ENCODE results near the gene TSC22D4.
"Not testable (repeated sequence)": the region's sequence is repeated elsewhere in the genome, so short reads cannot be mapped to it uniquely, and the experiment has no call there.

The TSC22D4 gene

GRCh38 chr7:100465299-100465698 lies 13.7 kb downstream of the TSC22D4 start:
- TF ChIP-seq, protein P1, sequence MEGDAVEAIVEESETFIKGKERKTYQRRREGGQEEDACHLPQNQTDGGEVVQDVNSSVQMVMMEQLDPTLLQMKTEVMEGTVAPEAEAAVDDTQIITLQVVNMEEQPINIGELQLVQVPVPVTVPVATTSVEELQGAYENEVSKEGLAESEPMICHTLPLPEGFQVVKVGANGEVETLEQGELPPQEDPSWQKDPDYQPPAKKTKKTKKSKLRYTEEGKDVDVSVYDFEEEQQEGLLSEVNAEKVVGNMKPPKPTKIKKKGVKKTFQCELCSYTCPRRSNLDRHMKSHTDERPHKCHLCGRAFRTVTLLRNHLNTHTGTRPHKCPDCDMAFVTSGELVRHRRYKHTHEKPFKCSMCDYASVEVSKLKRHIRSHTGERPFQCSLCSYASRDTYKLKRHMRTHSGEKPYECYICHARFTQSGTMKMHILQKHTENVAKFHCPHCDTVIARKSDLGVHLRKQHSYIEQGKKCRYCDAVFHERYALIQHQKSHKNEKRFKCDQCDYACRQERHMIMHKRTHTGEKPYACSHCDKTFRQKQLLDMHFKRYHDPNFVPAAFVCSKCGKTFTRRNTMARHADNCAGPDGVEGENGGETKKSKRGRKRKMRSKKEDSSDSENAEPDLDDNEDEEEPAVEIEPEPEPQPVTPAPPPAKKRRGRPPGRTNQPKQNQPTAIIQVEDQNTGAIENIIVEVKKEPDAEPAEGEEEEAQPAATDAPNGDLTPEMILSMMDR (IDR thresholded peaks at IDR 0.05; ENCODE audit: low read depth, low read length, missing control alignments) = no peak
- no peak overlapping the region for H3K4me3 ChIP-seq (ENCODE audit: low read depth, low read length)
- in situ Hi-C loops (cut with HindIII; ENCODE audit: low sequenced_read_pairs) = no loop called here
- DNase-seq (ENCODE audit: low read depth) = no peak

GRCh38 chr7:100464791-100465190 lies 14.2 kb downstream of the TSC22D4 start:
- H3K4me3 ChIP-seq (ENCODE audit: low read depth, low read length) = no peak overlapping the region
- no peak for DNase-seq (ENCODE audit: low read depth)
- TF ChIP-seq, protein P1 (IDR thresholded peaks at IDR 0.05; ENCODE audit: low read depth, low read length, missing control alignments) = no peak
- in situ Hi-C loops (cut with HindIII; ENCODE audit: low sequenced_read_pairs) = no loop called here

DNA sequence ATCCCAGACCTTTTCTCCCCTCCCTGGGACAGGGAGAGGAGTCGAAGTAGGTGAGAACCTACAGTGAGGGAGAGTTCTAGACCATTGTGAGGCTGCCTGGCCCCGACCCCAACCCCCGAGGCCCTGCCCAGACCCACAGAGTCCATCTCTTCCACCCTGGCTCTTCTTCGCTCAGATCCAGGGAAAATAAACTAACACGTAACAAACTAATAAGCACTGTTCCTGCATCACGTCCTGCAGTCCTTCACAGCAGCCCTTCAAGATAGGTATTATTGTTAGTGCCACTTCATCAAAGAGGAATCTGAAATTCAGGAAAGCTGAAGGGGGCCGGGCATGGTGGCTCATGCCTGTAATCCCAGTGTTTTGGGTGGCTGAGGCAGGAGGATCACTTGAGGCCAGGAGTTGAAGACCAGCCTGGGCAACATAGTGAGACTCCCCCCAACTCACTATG lies 14.8 kb downstream of the TSC22D4 start, which contains the start of gene SPACDR:
Gene SPACDR, minus strand, starts transcription at position 51 of the 451 bp plus-strand sequence. CDS start 235 bp downstream, outside the sequence.
- no peak for DNase-seq (ENCODE audit: low read depth)
- TF ChIP-seq, protein P1 (IDR thresholded peaks at IDR 0.05; ENCODE audit: low read depth, low read length, missing control alignments) = no peak
- in situ Hi-C loops (cut with HindIII; ENCODE audit: low sequenced_read_pairs) = no loop called here
- H3K4me3 ChIP-seq (ENCODE audit: low read depth, low read length) = no peak within 1 kb of the TSS

DNA sequence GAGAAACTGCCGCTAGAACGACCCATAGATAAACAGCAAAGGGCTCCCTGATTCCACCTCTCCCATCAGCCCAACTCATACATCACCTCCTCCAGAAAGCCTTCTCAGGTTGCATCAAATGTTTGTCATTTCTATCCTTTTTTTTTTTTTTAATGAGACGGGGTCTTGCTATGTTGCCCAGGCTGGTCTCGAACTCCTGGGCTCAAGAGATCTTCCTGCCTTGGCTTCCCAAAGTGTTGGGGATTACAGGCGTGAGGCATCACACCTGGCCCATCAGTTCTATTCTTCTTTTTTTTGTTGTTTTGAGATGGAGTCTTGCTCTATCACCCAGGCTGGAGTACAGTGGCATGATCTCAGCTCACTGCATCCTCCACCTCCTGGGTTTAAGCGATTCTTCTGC lies 22.0 kb downstream of the TSC22D4 start:
- in situ Hi-C loops (cut with HindIII; ENCODE audit: low sequenced_read_pairs) = no loop called here
- DNase-seq (ENCODE audit: low read depth) = no peak
- TF ChIP-seq, protein P1 (IDR thresholded peaks at IDR 0.05; ENCODE audit: low read depth, low read length, missing control alignments) = no peak
- H3K4me3 ChIP-seq (ENCODE audit: low read depth, low read length) = no peak overlapping the region

GRCh38 chr7:100456562-100456961 lies 22.5 kb downstream of the TSC22D4 start:
- TF ChIP-seq, protein P1 (IDR thresholded peaks at IDR 0.05; ENCODE audit: low read depth, low read length, missing control alignments) = no peak
- DNase-seq (ENCODE audit: low read depth) = no peak
- H3K4me3 ChIP-seq (ENCODE audit: low read depth, low read length) = no peak overlapping the region
- in situ Hi-C loops (cut with HindIII; ENCODE audit: low sequenced_read_pairs) = no loop called here

DNA sequence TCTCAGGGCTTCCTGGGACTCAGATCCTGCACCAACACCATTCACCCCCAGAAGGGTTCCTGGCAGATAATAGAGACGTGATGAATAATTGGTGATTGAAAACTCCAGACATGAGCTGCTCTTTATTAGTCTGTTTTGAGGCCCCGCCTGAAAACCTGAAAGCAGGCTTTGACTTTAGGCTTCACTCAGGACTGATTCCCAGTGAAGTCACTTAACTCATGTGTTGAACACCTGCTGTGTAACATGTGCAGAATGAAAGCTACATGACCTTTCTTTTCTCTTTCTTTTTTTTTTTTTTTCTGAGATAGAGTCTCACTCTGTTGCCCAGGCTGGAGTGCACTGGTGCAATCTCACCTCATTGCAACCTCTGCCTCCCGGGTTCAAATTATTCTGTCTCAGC lies 23.8 kb downstream of the TSC22D4 start:
- DNase-seq (ENCODE audit: low read depth) = no peak
- TF ChIP-seq, protein P1 (IDR thresholded peaks at IDR 0.05; ENCODE audit: low read depth, low read length, missing control alignments) = no peak
- no peak overlapping the region for H3K4me3 ChIP-seq (ENCODE audit: low read depth, low read length)
- in situ Hi-C loops (cut with HindIII; ENCODE audit: low sequenced_read_pairs) = no loop called here

DNA sequence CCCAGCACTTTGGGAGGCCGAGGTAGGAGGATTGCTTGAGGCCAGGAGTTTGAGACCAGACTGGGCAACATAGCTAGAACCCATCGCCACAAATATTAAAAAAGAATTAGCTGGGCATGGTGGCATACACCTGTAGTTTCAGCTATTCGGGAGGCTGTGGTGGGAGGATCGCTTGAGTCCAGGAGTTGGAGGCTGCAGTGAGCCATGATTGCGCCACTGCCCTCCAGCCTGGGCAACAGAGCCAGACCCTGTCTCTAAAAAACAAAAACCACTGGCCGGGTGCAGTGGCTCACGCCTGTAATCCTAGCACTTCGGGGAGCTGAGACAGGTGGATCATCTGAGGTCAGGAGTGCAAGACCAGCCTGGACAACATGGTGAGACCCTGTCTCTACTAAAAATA lies 25.2 kb downstream of the TSC22D4 start:
- H3K4me3 ChIP-seq (ENCODE audit: low read depth, low read length); in situ Hi-C loops (cut with HindIII; ENCODE audit: low sequenced_read_pairs); DNase-seq (ENCODE audit: low read depth): not testable (repeated sequence)

Data from astrocyte of the cerebellum (primary cell).